HepG2 (cell line): ENCODE data around the gene ZNF736. TPM values are rescaled to one million over a fixed set of nuclear protein-coding genes. Genes with fewer than 3 reads are reported as not detected.

Experiments
- ATAC-seq: fragments of 200-7000 bp; cut with Tn5 transposase; 3 replicates; pipeline ENCODE4 v1.9.1; 2020; ENCODE audit warnings: mild to moderate bottlenecking, moderate library complexity
- BruUV-seq: library from RNA; stranded (reverse); fragments of 400-500 nt; replicated peaks from 2 replicates; lab custom pipeline; 2021; lab: Mats Ljungman, UMichigan
- CTCF ChIA-PET: fragments of 300-600 bp; formaldehyde crosslinking; extraction: SDS; loops from one replicate; lab custom pipeline; 2021; ENCODE audit warnings: low total read pairs, inconsistent platforms, low intra/inter-chr PET ratio; lab: Yijun Ruan, JAX
- POLR2A ChIA-PET: fragments of 350-600 bp; sonication (Branson Sonifier 250); formaldehyde crosslinking; loops from one replicate; lab custom pipeline; 2020; ENCODE audit warnings: antibody characterized with exemption, inconsistent platforms; lab: Yijun Ruan, JAX
- DNase-seq: peaks from one replicate; pipeline ENCODE4 v3.0.0-alpha.2; 2015; ENCODE audit warnings: low spot score
- FAIRE-seq: peaks from 3 replicates; lab custom pipeline; 2011; peaks lifted over from hg19 to GRCh38; lab: Jason Lieb, UNC
- H2AFZ ChIP-seq: one replicate; pipeline ENCODE4 v1.6.1; 2011; ENCODE audit warnings: low read length, inconsistent platforms
- H3K27ac ChIP-seq: fragments of 300-600 bp; 3 replicates; pipeline ENCODE4 v1.8.0; 2011; ENCODE audit warnings: mixed run types, mild to moderate bottlenecking, mixed read lengths, low read length, inconsistent platforms; ENCODE audit not compliant: insufficient read depth; ENCODE audit errors: extremely low read length
- H3K27me3 ChIP-seq, 2 experiments: fragments of 200-600 bp in 1 of 2; 2 replicates in 1 of 2; 3 replicates in 1 of 2; pipeline versions ENCODE4 v1.6.0 to v1.8.0; 2011; ENCODE audit warnings: low read length in 2 of 2, mild to moderate bottlenecking in 2 of 2, moderate library complexity in 2 of 2, inconsistent platforms in 1 of 2; ENCODE audit not compliant: insufficient read depth in 2 of 2, control insufficient read depth in 1 of 2
- H3K36me3 ChIP-seq, 2 experiments: fragments of 200-600 bp in 1 of 2; replicated peaks in 1 of 2; 2 replicates in 1 of 2; 3 replicates in 1 of 2; pipeline versions ENCODE4 v1.5.1 to v1.8.0; 2011; ENCODE audit warnings: low read length in 2 of 2, inconsistent platforms in 1 of 2; ENCODE audit not compliant: insufficient read depth in 2 of 2, control insufficient read depth in 1 of 2
- H3K4me1 ChIP-seq: 2 replicates; pipeline ENCODE4 v1.5.1; 2012; ENCODE audit warnings: low read length, inconsistent platforms; ENCODE audit not compliant: insufficient read depth
- H3K4me2 ChIP-seq: 2 replicates; pipeline ENCODE4 v1.6.0; 2011; ENCODE audit warnings: low read depth, low read length, inconsistent platforms
- H3K4me3 ChIP-seq, 3 experiments: fragments of 200-600 bp in 1 of 3; sonication (generic), shearing (Covaris generic) in 1 of 3; replicated peaks in 1 of 3; 2 replicates each; pipeline ENCODE4 v1.5.1; 2011 to 2016; ENCODE audit warnings: low read length in 3 of 3, inconsistent platforms in 2 of 3, low read depth in 2 of 3, mild to moderate bottlenecking in 2 of 3, control low read depth in 1 of 3, mixed read lengths in 1 of 3; ENCODE audit not compliant: insufficient read depth in 1 of 3
- H3K79me2 ChIP-seq: one replicate; pipeline ENCODE4 v1.6.1; 2011; ENCODE audit warnings: low read length, inconsistent platforms; ENCODE audit not compliant: insufficient read depth
- H3K9ac ChIP-seq: 2 replicates; pipeline ENCODE4 v1.6.0; 2011; ENCODE audit warnings: mild to moderate bottlenecking, low read depth, low read length, inconsistent platforms; ENCODE audit not compliant: insufficient read depth
- H3K9me3 ChIP-seq: 2 replicates; pipeline ENCODE4 v1.5.1; 2012; ENCODE audit warnings: mild to moderate bottlenecking, low read length
- H4K20me1 ChIP-seq: 2 replicates; pipeline ENCODE4 v1.6.0; 2011; ENCODE audit warnings: inconsistent platforms, mild to moderate bottlenecking, low read length, moderate library complexity; ENCODE audit not compliant: insufficient read depth
- CEBPB ChIP-seq: IDR thresholded peaks from 2 replicates; pipeline ENCODE4 v1.6.1; 2011; ENCODE audit warnings: low read depth, low read length, improper control_type of control experiment, borderline replicate concordance
- CREB1 ChIP-seq, 2 experiments: fragments of 450-650 bp in 1 of 2; IDR thresholded peaks; 2 replicates each; pipeline ENCODE4 v1.6.1; 2016 to 2017; ENCODE audit warnings: control low read depth in 1 of 2, mild to moderate bottlenecking in 1 of 2, missing compliant biosample characterization in 1 of 2, missing genetic modification characterization in 1 of 2
- MEIS1 ChIP-seq: sonication (generic); formaldehyde crosslinking; IDR thresholded peaks from 2 replicates; pipeline ENCODE4 v1.9.0; 2021; ENCODE audit warnings: mild to moderate bottlenecking, missing genetic modification reagents, moderate library complexity, borderline replicate concordance
- RELA ChIP-seq: sonication (generic); formaldehyde crosslinking; IDR thresholded peaks from 2 replicates; pipeline ENCODE4 v1.4.0; 2020; ENCODE audit warnings: missing genetic modification reagents
- UBTF ChIP-seq: sonication (generic); formaldehyde crosslinking; IDR thresholded peaks from 2 replicates; pipeline ENCODE4 v1.4.0; 2020; ENCODE audit warnings: mild to moderate bottlenecking, missing genetic modification reagents
- ZFP1 ChIP-seq: IDR thresholded peaks from 2 replicates; pipeline ENCODE4 v1.6.1; 2016
- ZKSCAN5 ChIP-seq: sonication (generic); formaldehyde crosslinking; IDR thresholded peaks from 2 replicates; pipeline ENCODE4 v1.5.1; 2020; ENCODE audit warnings: mild to moderate bottlenecking, missing genetic modification reagents
- ZNF468 ChIP-seq: sonication (generic); formaldehyde crosslinking; IDR thresholded peaks from 2 replicates; pipeline ENCODE4 v1.8.0; 2022; ENCODE audit warnings: mild to moderate bottlenecking, moderate library complexity, missing genetic modification reagents
- ZNF749 ChIP-seq: sonication (generic); formaldehyde crosslinking; IDR thresholded peaks from 2 replicates; pipeline ENCODE4 v1.8.0; 2022; ENCODE audit warnings: mild to moderate bottlenecking, missing genetic modification reagents, moderate library complexity, borderline replicate concordance
- ZNF850 ChIP-seq: sonication (generic); formaldehyde crosslinking; conservative IDR thresholded peaks from 2 replicates; pipeline ENCODE4 v1.9.0; 2021; ENCODE audit warnings: mild to moderate bottlenecking, missing genetic modification reagents
- ZXDC ChIP-seq: sonication (generic); formaldehyde crosslinking; IDR thresholded peaks from 2 replicates; pipeline ENCODE4 v1.5.0; 2020; ENCODE audit warnings: mild to moderate bottlenecking, missing genetic modification reagents
- WGBS: methylation state at CpG from one replicate; pipeline ENCODE4 v1.1.6; 2017; ENCODE audit warnings: low lambda C conversion rate; 5-methylcytosine and 5-hydroxymethylcytosine counted together
- in situ Hi-C: cut with HindIII; loops from 2 replicates; pipeline ENCODE4 v1.10.0; 2017; ENCODE audit warnings: low pct_unique_long_range_greater_than_20kb; ENCODE audit not compliant: extremely low pct_ligation_motif_present
- intact Hi-C: fragments of 100-400 bp; cut with micrococcal nuclease; formaldehyde crosslinking; loops from one replicate; pipeline ENCODE4 v1.10.0; 2022; ENCODE audit not compliant: unreplicated experiment
- polyA plus RNA-seq, 8 experiments: library from polyadenylated mRNA; depleted of rRNA in 3 of 8; stranded (reverse) in 7 of 8; unstranded in 1 of 8; fragments of >200 nt; fragmentation: Illumina TruSeq in 4 of 8; extraction: Trizol in 4 of 8; gene quantifications; 2 replicates each; pipeline versions ENCODE4 v1.2.1 to v1.2.3, GENCODE V29; 2011 to 2016; ENCODE audit warnings: low read depth in 4 of 8, missing spikeins in 1 of 8, mixed read lengths in 1 of 8; ENCODE audit not compliant: insufficient read depth in 1 of 8
- total RNA-seq, 5 experiments: library from RNA; depleted of rRNA; stranded (reverse); fragments of >200 nt; fragmentation: Illumina TruSeq; extraction: Trizol; gene quantifications; 2 replicates each; pipeline ENCODE4 v1.2.3, GENCODE V29; 2016; ENCODE audit warnings: low read depth in 1 of 5

Gene ZNF736
- total and polyA plus RNA-seq, 2 of the 13 experiments (the other 11 are each of a cell fraction or from before 2014, with no cell fraction given): not detected

- no peak for FAIRE-seq
- POLR2A ChIA-PET: no interaction called here
These were observed 12.9 kb upstream of the ZNF736 start for GRCh38 chr7:64300641-64301405.

More at GRCh38 chr7:64300641-64301405, 12.9 kb upstream of the ZNF736 start:
- H3K9me3 ChIP-seq: peaks cover 93% of the 10 kb centered on the region
- H4K20me1 ChIP-seq: no peaks in the 10 kb centered on the region
- no peak overlapping the region for H3K9ac ChIP-seq
- no peaks in the 10 kb centered on the region for H3K79me2 ChIP-seq
- no peak for ATAC-seq
- no peak overlapping the region for H3K27ac ChIP-seq
- no peak overlapping the region for H2AFZ ChIP-seq
- H3K4me2 ChIP-seq: no peak overlapping the region
- CTCF ChIA-PET: no interaction called here
- no peak for DNase-seq
- no peak overlapping the region for H3K4me3 ChIP-seq
- WGBS: 29% methylated on average over 8 of the region's 9 CpGs
- intact Hi-C loops (no loop called here), in situ Hi-C loops (no loop called here)
- no TSS peak for BruUV-seq
- no peak for TF ChIP-seq ZKSCAN5 (CRISPR knock-in tag)
- TF ChIP-seq ZFP1 (CRISPR knock-in tag): no peak
- 0 out of 2 replicates have a peak, but pooled peaks have one; percentile 24 for TF ChIP-seq CREB1 (IDR thresholded peaks at IDR 0.05)
- no peak for TF ChIP-seq CREB1 (CRISPR knock-in tag; IDR thresholded peaks at IDR 0.05)
- no peak for TF ChIP-seq RELA
- no peak for TF ChIP-seq MEIS1 (CRISPR knock-in tag)
- TF ChIP-seq ZNF468: no peak
- no peak for TF ChIP-seq UBTF
- TF ChIP-seq CEBPB: 0 out of 2 replicates have a peak, but pooled peaks have one; percentile 25
- TF ChIP-seq ZXDC (CRISPR knock-in tag): no peak
- TF ChIP-seq ZNF749 (CRISPR knock-in tag): no peak
- TF ChIP-seq ZNF850 (CRISPR knock-in tag): no peak
- H3K27me3 ChIP-seq: no peaks in the 10 kb centered on the region
- no peaks in the 10 kb centered on the region for H3K36me3 ChIP-seq
- H3K4me1 ChIP-seq: no peaks in the 10 kb centered on the region
